ENCODE results near the gene ZDHHC21. TPM values are rescaled to one million over a fixed set of nuclear protein-coding genes. Genes with fewer than 3 reads are reported as not detected.
"Not testable (repeated sequence)": the region's sequence is repeated elsewhere in the genome, so short reads cannot be mapped to it uniquely, and the experiment has no call there.

ZDHHC21 gene
- total RNA-seq, 1 donor from 2014 or later: 13.3 TPM

DNA sequence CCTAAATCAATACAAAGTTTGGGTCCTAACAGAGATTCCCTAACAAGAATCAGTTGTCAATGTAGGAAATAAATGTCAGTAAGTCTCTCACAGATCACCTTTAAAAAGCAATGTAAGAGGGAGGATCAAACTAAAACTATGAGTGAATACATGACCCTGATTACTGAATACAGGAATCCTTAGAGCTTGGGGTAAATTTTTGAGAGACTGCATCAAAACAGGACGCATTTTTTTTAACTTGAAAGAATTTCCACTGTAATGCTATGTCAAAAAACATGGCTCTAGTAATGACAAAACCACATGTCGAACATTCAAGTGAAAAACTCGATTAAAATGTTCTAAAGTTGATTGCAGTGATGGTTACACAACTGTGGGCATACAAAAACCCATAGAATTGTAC, 21.9 kb downstream of the ZDHHC21 start:
- Mint-ChIP-seq H3K27me3 (ENCODE audit: low read depth) (no peaks in the 10 kb centered on the region), H3K4me3 (ENCODE audit: low read depth) (no peak overlapping the region), H3K4me1 (ENCODE audit: low read depth) (peaks cover 10% of the 10 kb centered on the region), H3K36me3 (ENCODE audit: low read depth) (peaks cover 21% of the 10 kb centered on the region), H3K27ac (no peak overlapping the region), H3K9me3 (no peaks in the 10 kb centered on the region)
- intact Hi-C loops (cut with micrococcal nuclease): loop anchor here (5.0 kb wide), 2 partner anchors 109 to 626 kb away; no protein-coding TSS in a partner anchor
- no peak for DNase-seq (ENCODE audit: low spot score)

DNA sequence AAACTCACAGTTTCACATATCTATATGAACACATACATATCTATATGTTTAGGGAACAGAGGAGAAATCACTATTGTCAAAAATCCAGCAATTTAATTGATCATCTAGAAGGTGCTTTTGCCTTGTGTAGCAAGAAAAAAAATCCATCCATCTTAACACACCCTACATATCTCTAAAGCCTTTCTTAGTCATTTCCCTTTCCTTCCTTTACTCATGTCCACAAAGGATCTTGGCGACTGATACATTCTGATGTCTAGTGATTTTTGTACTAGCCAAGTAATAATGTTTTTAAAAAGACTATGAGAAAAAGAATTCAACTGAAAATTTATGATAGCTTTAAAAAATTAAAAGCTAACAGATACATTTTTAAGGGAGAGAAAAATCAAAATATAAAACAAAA, 22.5 kb downstream of the ZDHHC21 start:
- Mint-ChIP-seq H3K4me1 (ENCODE audit: low read depth) (peaks cover 10% of the 10 kb centered on the region), H3K27ac (peak overlapping the region; percentile 62), H3K4me3 (ENCODE audit: low read depth) (no peak overlapping the region), H3K36me3 (ENCODE audit: low read depth) (peaks cover 18% of the 10 kb centered on the region), H3K9me3 (no peaks in the 10 kb centered on the region), H3K27me3 (ENCODE audit: low read depth) (no peaks in the 10 kb centered on the region)
- no peak for DNase-seq (ENCODE audit: low spot score)
- intact Hi-C loops (cut with micrococcal nuclease): loop anchor here (5.0 kb wide), 2 partner anchors 108 to 627 kb away; no protein-coding TSS in a partner anchor

DNA sequence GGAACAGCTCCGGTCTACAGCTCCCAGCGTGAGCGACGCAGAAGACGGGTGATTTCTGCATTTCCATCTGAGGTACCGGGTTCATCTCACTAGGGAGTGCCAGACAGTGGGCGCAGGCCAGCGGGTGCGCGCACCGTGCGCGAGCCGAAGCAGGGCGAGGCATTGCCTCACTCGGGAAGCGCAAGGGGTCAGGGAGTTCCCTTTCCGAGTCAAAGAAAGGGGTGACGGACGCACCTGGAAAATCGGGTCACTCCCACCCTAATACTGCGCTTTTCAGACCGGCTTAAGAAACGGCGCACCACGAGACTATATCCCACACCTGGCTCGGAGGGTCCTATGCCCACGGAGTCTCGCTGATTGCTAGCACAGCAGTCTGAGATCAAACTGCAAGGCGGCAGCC, 29.2 kb downstream of the ZDHHC21 start:
- intact Hi-C loops (cut with micrococcal nuclease); H3K36me3 Mint-ChIP-seq (ENCODE audit: low read depth); H3K27me3 Mint-ChIP-seq (ENCODE audit: low read depth); DNase-seq (ENCODE audit: low spot score); H3K4me1 Mint-ChIP-seq (ENCODE audit: low read depth); H3K9me3 Mint-ChIP-seq; H3K27ac Mint-ChIP-seq; H3K4me3 Mint-ChIP-seq (ENCODE audit: low read depth): not testable (repeated sequence)

DNA sequence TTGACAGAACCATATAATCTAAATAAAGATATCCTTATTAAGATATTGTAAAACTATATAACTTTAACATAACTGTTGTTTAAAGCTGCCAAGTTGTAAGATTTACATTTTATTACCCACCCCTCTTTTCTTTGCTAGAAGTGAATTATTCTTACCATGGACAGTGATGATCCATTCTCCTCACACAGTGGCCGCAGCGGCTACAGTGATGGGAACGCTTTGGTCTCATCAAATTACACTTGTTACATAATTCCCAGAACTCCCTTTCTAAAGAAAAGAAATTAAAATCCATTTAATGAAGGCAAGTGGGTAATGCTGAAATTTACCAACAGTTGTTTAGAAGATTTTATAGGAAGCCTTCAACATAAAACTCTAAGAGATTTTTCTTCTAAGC, 31.2 kb downstream of the ZDHHC21 start:
- Mint-ChIP-seq H3K27ac (no peak overlapping the region), H3K27me3 (ENCODE audit: low read depth) (no peaks in the 10 kb centered on the region)
- intact Hi-C loops (cut with micrococcal nuclease): no loop called here

DNA sequence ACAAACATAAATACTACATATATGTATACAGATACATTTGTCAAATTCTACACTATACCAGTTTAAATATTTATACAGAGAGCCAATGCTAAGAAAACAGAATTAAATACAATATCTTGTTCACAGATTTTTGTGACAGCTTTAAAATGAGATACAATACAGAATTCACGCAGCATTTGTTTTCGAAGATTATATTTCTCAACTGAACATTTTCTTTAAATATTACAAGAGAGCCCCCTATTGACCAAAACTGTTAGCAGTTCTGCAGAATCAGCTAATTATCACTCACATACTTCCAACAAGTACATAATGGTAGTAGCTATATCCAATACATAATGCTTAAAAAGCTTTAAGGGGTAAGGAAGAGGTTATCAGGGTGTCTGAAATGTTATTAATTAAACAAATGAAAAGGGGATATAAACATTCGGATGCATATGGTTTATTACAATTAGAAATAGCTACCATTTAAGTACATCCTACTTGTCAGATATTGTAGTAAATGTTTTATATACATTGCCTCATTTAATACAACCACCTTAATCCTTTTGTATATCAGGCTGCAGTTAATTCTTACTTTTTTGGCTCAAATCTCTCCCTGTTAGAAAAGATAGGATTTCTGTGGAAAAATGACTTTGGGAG, 31.7 kb downstream of the ZDHHC21 start:
- peaks cover 4% of the 10 kb centered on the region for H3K9me3 Mint-ChIP-seq
- no peak overlapping the region for H3K27ac Mint-ChIP-seq
- no peak overlapping the region for H3K4me3 Mint-ChIP-seq (ENCODE audit: low read depth)
- DNase-seq (ENCODE audit: low spot score): no peak
- H3K27me3 Mint-ChIP-seq (ENCODE audit: low read depth): no peaks in the 10 kb centered on the region
- intact Hi-C loops (cut with micrococcal nuclease): loop anchor here (1.0 kb wide), 1 partner anchor 45 kb away; no protein-coding TSS in a partner anchor
- no peaks in the 10 kb centered on the region for H3K4me1 Mint-ChIP-seq (ENCODE audit: low read depth)
- peaks cover 26% of the 10 kb centered on the region for H3K36me3 Mint-ChIP-seq (ENCODE audit: low read depth)

More for the DNA sequence above, 31.2 kb downstream of the ZDHHC21 start:
- no peak for DNase-seq (ENCODE audit: low spot score)
- H3K4me3 Mint-ChIP-seq (ENCODE audit: low read depth): no peak overlapping the region
- H3K4me1 Mint-ChIP-seq (ENCODE audit: low read depth): no peaks in the 10 kb centered on the region
- H3K9me3 Mint-ChIP-seq: no peaks in the 10 kb centered on the region
- peaks cover 22% of the 10 kb centered on the region for H3K36me3 Mint-ChIP-seq (ENCODE audit: low read depth)

DNA sequence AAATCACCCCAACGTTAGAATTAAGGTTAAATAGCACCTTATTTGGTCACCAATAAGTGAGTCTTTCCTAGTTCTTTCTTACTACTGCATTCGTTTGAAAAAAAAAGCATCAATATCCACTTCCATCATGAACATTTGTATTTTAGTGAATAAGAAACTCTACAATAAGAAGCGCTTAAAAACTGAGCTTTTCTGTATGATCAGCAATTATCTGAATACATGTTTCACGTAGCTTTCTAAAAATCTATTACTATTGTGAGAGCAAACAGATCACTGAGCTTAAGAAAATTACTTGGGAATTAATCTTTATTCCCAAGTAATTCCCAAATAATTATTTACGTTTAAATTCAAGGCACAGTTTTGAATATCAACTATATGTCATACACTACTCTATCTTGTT, 32.5 kb downstream of the ZDHHC21 start:
- no peak for DNase-seq (ENCODE audit: low spot score)
- Mint-ChIP-seq H3K4me1 (ENCODE audit: low read depth) (no peaks in the 10 kb centered on the region), H3K36me3 (ENCODE audit: low read depth) (peaks cover 31% of the 10 kb centered on the region), H3K27ac (no peak overlapping the region), H3K4me3 (ENCODE audit: low read depth) (no peak overlapping the region), H3K27me3 (ENCODE audit: low read depth) (no peaks in the 10 kb centered on the region), H3K9me3 (peaks cover 6% of the 10 kb centered on the region)
- intact Hi-C loops (cut with micrococcal nuclease): loop anchor here (1.0 kb wide), 1 partner anchor 44 kb away; no protein-coding TSS in a partner anchor

DNA sequence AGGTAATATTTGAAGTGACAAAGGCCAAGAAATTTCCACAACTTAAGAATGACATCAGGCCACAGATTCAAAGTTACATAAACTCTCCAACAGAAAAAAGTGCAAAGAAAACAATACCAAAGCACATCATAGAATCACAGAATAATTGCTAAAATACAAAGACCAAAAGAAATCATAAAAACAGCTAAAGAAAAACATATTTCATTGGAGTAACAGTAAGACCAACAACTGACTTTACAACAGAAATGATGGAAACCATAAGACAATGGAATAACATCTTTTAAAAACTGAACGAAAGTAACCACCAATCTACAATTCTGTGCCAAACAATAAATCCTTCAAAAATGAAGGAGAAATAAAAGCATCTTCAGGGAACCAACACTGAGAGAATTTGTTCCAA, 38.3 kb downstream of the ZDHHC21 start:
- Mint-ChIP-seq H3K27ac (no peak overlapping the region), H3K4me1 (ENCODE audit: low read depth) (no peaks in the 10 kb centered on the region), H3K27me3 (ENCODE audit: low read depth) (no peaks in the 10 kb centered on the region), H3K36me3 (ENCODE audit: low read depth) (peaks cover 52% of the 10 kb centered on the region), H3K9me3 (peaks cover 30% of the 10 kb centered on the region), H3K4me3 (ENCODE audit: low read depth) (no peak overlapping the region)
- no peak for DNase-seq (ENCODE audit: low spot score)
- intact Hi-C loops (cut with micrococcal nuclease): no loop called here

DNA sequence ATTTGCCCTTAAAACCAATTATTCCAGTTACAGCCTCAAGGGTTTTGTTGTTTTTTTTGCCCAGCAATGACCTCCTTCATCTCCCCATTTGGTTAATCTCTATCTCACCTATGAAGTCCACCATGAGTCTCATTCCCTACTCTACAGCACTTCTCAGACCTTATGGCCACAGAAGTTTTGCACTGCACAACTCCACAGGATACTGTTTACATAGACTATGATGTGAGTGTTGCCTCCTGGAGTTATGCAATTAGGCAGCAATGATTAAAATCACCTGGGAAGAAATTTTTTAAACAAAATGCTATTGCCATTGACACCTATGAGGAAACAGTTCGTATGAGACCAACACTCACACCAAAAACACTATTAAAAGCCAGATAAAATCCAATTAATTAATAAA, 39.7 kb downstream of the ZDHHC21 start:
- Mint-ChIP-seq H3K9me3 (peaks cover 30% of the 10 kb centered on the region), H3K27me3 (ENCODE audit: low read depth) (no peaks in the 10 kb centered on the region), H3K36me3 (ENCODE audit: low read depth) (peaks cover 43% of the 10 kb centered on the region), H3K4me1 (ENCODE audit: low read depth) (no peaks in the 10 kb centered on the region), H3K27ac (no peak overlapping the region), H3K4me3 (ENCODE audit: low read depth) (no peak overlapping the region)
- intact Hi-C loops (cut with micrococcal nuclease): no loop called here
- no peak for DNase-seq (ENCODE audit: low spot score)

DNA sequence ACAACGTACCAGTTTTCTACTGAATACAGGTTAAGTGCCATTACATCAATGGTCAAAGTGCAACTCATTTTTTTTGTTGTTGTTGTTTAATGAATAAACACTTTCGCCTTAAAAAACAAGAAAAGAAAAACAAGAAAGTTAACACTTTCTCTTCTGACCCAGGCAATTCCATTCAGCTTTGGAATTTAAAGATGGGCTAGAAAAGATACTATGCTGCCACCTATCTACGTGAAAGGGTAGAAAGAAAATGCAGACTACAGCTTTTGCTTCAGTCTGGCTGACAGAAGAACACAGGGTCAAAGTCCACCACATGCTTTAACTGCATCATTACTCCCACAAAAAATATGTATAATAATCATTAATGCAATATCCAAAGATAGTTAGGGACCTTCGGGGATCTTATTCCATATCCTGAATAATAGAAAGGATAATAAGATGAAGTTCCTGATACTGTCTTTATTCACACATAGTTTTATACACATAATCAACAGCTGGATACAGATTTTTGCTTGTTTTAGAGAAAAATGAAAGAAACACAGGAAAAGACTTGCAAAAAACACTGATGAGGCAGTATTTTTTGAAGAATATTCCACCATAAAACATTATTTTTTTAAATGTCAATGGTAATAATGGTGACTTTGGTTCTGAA, 40.4 kb downstream of the ZDHHC21 start:
- Mint-ChIP-seq H3K27me3 (ENCODE audit: low read depth) (no peaks in the 10 kb centered on the region), H3K27ac (no peak overlapping the region), H3K4me1 (ENCODE audit: low read depth) (no peaks in the 10 kb centered on the region), H3K9me3 (peaks cover 30% of the 10 kb centered on the region), H3K4me3 (ENCODE audit: low read depth) (no peak overlapping the region), H3K36me3 (ENCODE audit: low read depth) (peaks cover 38% of the 10 kb centered on the region)
- intact Hi-C loops (cut with micrococcal nuclease): no loop called here
- DNase-seq (ENCODE audit: low spot score): no peak

DNA sequence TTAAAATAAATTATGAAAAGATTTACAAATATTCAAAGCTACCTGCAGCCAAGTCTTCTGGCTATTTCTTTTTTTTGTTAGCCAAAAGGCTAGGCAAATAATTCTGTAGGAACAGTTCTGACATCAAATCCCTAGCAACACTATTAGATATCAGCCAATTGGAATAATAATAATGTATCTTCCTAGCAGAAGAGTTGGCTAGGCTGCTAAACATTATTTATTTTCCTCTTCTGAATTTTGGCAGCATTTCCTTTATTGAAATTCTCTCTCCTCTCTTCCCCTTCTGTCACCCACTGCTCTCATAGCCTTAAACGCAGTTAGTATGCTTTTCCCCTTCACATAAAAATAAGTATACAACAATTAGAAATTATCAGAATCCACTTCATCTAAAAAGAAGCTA, 42.6 kb downstream of the ZDHHC21 start:
- no peak overlapping the region for H3K27ac Mint-ChIP-seq
- no peak for DNase-seq (ENCODE audit: low spot score)
- intact Hi-C loops (cut with micrococcal nuclease): no loop called here

DNA sequence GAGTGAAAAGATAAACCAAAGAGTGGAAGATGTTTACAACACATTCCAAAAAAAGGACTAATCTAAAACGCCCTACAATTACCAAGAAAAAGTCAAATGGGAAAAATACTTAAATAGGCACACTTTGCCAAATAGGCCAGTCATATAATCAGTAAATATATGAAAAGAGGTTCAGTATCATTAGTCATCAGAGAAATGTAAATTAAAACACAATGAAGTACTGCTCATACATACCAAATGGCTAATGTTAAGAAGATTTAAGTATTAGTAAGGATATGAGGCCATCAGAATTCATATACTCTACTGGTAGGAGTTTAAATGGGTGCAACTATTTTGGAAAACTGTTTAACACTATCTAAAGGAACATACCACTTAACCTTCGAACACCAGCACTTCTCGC, 47.6 kb downstream of the ZDHHC21 start:
- intact Hi-C loops (cut with micrococcal nuclease): no loop called here
- Mint-ChIP-seq H3K27me3 (ENCODE audit: low read depth) (no peaks in the 10 kb centered on the region), H3K27ac (no peak overlapping the region), H3K36me3 (ENCODE audit: low read depth) (no peaks in the 10 kb centered on the region), H3K9me3 (no peaks in the 10 kb centered on the region), H3K4me3 (ENCODE audit: low read depth) (no peak overlapping the region), H3K4me1 (ENCODE audit: low read depth) (peaks cover 17% of the 10 kb centered on the region)
- DNase-seq (ENCODE audit: low spot score): no peak

More for the DNA sequence above, 42.6 kb downstream of the ZDHHC21 start:
- Mint-ChIP-seq H3K4me3 (ENCODE audit: low read depth) (no peak overlapping the region), H3K9me3 (peaks cover 22% of the 10 kb centered on the region), H3K27me3 (ENCODE audit: low read depth) (no peaks in the 10 kb centered on the region), H3K4me1 (ENCODE audit: low read depth) (peaks cover 3% of the 10 kb centered on the region), H3K36me3 (ENCODE audit: low read depth) (peaks cover 22% of the 10 kb centered on the region)

DNA sequence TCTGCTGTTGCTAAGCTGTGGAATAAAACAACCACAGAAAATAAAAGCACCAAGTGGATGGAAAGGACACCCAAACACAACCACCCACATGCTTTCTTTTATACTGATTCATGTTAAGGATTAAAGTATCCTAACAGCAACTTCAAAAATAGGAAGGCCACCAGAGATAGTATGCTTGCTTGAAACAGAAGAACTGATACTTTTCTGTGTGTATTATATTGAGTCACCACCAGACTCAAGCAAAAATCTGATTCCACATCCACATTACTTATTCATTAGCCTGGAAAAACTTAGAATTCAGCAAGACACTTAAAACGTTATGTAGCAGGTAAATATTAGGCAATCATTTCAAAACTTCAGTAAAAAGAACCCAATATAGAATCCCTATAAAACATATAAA, 52.3 kb downstream of the ZDHHC21 start:
- no peak overlapping the region for H3K4me3 Mint-ChIP-seq (ENCODE audit: low read depth)
- peaks cover 4% of the 10 kb centered on the region for H3K36me3 Mint-ChIP-seq (ENCODE audit: low read depth)
- intact Hi-C loops (cut with micrococcal nuclease): no loop called here
- H3K4me1 Mint-ChIP-seq (ENCODE audit: low read depth): peaks cover 16% of the 10 kb centered on the region
- H3K27me3 Mint-ChIP-seq (ENCODE audit: low read depth): no peaks in the 10 kb centered on the region
- H3K9me3 Mint-ChIP-seq: no peaks in the 10 kb centered on the region
- H3K27ac Mint-ChIP-seq: no peak overlapping the region
- DNase-seq (ENCODE audit: low spot score): no peak

DNA sequence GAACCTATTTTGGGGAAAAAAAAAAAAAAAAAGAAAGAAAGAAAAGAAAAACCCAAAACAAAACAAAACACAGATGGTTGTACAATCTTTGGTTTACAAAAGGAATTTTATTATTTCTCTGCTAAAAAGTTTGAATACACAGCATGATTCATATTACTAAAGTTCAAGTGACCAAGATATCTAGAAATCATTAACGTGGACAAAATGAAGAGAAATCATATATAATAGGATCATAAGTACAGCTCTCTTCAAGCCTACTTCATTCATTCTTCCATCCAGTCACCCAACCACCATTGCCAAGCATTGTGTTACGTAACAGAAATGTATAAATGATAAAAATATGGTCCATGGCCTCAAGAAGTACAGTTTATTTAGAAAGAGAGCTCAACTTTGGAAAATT, 52.9 kb downstream of the ZDHHC21 start:
- intact Hi-C loops (cut with micrococcal nuclease): no loop called here
- no peak for DNase-seq (ENCODE audit: low spot score)
- H3K27me3 Mint-ChIP-seq (ENCODE audit: low read depth): no peaks in the 10 kb centered on the region
- peaks cover 4% of the 10 kb centered on the region for H3K36me3 Mint-ChIP-seq (ENCODE audit: low read depth)
- H3K4me1 Mint-ChIP-seq (ENCODE audit: low read depth): peaks cover 13% of the 10 kb centered on the region
- H3K4me3 Mint-ChIP-seq (ENCODE audit: low read depth): no peak overlapping the region
- H3K9me3 Mint-ChIP-seq: no peaks in the 10 kb centered on the region
- H3K27ac Mint-ChIP-seq: no peak overlapping the region
